Measurements from ENCODE around the gene ERMP1.
"Not testable (repeated sequence)": the region's sequence is repeated elsewhere in the genome, so short reads cannot be mapped to it uniquely, and the experiment has no call there.

The ERMP1 gene

GRCh38 chr9:5779705-5780218 is 53.2 kb downstream of the ERMP1 start:
- DNase-seq (ENCODE audit: low read depth, low spot score), result not testable (repeated sequence)

GRCh38 chr9:5778805-5779204 is 54.1 kb downstream of the ERMP1 start:
- no peak for DNase-seq (ENCODE audit: low read depth, low spot score)

GRCh38 chr9:5773324-5773999 is 59.5 kb downstream of the ERMP1 start:
- no peak for DNase-seq (ENCODE audit: low read depth, low spot score)

DNA sequence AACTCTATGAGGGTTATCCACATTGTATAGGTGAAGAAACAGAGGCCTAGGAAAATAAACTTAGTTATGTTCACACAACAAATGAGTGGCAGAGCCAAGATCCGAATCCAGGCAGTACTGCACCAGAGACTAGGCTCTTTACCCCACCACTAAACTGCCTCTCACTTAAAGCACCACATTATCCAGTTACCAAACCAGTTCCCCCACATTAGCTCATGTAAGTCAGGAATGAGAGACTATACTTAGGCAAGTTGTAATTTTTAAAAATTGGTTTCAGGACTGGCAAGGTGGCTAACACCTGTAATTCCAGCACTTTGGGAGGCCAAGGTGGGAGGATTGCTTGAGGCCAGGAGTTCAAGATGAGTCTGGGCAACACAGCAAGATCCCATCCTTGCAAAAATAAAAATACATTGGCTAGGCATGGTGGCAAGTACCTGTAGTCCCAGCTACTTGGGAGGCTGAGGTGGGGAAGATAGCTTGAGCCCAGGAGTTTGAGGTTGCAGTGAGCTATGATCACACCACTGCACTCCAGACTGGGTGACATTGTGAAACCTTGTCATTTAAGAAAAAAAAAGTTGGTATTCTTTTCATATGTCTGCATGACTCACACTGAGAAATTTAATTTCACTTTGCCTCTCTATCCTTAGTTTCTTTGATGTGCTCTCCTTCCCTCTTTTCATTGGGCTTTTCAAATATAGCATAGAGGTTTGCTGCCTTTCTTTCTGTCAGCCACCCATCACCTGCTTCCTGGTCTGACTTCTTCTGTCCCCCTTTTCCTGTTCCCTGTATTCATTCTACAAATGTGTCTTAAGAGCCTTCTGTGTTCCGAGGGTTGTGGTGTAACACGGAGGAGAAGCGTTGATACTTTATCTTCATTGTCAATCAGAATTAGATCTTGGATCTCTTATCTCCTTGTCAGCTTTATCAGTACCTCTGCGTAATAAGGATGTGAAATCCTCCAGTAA is 64.7 kb downstream of the ERMP1 start:
- DNase-seq (ENCODE audit: low read depth, low spot score), result no peak

DNA sequence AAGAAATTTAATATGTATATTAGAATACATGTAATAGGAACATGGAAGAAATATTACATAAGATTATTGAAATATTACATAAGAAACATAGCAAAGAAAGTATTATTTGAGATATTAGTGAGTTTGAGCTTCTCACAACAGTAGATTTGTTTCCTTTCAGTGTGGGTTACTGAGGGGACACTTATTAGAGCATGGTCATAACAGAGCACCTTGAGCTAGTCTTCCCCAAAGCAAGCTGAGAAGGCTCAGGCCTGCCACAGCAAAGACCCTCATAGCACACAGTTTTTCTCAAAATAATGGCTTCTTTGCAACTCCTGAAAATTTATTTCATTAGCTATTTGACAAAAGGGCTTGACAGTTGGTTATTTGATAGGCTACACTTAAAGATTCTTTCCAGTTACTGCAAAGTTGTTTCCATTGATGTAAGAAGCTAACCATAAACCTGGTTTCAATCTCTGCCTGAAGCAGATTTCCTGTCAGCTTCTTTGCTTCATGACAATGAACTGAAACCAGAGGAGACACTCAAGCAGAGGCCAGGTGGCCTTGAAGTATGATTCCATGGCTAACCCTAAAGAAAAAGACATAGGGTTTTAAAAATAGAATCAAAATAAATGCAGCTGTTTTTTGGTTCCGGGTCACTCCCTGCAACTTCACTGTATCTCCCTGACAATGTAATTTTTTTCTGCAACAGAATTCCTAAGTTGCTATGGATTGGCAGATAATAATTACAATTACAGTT is 68.6 kb downstream of the ERMP1 start:
- no peak for DNase-seq (ENCODE audit: low read depth, low spot score)

GRCh38 chr9:5762421-5762820 is 70.5 kb downstream of the ERMP1 start:
- no peak for DNase-seq (ENCODE audit: low read depth, low spot score)

GRCh38 chr9:5760338-5760737 is 72.6 kb downstream of the ERMP1 start:
- DNase-seq (ENCODE audit: low read depth, low spot score), result no peak

- DNase-seq (ENCODE audit: low read depth, low spot score), result no peak
Measured at GRCh38 chr9:5756633-5757032, 76.3 kb downstream of the ERMP1 start.

DNA sequence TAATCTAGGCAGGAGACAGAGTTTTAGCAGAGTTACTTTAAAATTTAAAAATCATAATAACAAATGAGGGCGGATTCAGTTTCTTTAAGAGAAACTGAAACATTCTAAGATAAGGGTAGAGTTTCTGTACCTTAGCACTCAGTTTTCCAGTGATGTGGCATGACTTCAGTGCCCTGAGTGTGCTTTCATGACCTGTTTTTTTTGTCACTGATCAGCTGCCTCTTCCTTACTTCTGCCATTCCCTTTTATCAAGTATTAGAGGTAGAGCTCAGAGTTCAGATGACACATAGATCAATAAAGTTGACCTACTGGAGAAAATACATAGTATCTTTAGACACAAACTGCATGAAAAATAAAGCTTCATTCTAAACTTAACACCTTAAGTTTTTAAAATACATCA is 82.3 kb downstream of the ERMP1 start:
- DNase-seq (ENCODE audit: low read depth, low spot score), result no peak

- no peak for DNase-seq (ENCODE audit: low read depth, low spot score)
Measured at GRCh38 chr9:5749306-5749705, 83.6 kb downstream of the ERMP1 start.

DNA sequence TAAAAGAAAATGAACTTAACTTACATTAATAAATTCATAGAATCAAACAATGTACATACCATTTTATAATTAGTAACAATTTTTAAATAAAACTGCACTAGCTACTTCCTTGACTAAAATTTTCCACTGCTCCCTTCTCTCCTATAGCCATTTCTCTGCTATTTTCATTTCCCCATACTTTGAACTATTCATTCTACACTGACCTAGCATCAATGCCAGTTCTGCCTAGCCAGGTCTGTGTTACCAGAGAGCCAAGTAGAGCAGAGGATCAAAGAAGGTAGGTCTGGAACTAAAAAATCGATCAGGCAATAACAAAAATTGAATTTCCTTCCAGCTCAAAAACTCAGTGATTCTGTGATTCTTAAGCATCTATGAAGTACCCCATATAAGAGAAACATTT is 84.5 kb downstream of the ERMP1 start:
- DNase-seq (ENCODE audit: low read depth, low spot score), result no peak

DNA sequence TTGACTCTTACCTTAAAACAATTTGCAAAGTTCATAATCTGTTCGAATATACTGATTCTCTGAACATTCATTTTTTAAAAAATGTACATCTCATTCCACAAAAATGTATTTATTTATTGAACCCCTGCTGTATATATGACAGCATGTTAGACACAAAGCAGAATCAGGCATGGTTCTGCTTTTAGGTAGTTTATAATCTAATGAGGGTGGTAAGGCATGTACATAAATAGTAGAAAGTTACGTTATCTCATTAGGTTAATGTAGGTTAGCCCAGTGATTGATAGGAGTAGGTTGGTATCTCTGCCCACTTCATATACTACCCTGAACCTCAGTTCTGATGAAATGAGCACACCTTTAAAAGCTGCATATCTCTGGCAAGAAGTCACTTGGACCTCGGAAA is 89.8 kb downstream of the ERMP1 start:
- no peak for DNase-seq (ENCODE audit: low read depth, low spot score)

GRCh38 chr9:5736563-5737346 is 96.2 kb downstream of the ERMP1 start:
- no peak for DNase-seq (ENCODE audit: low read depth, low spot score)

- no peak for DNase-seq (ENCODE audit: low read depth, low spot score)
Measured at GRCh38 chr9:5735072-5735471, 97.8 kb downstream of the ERMP1 start.
